T47D (cell line): ENCODE data around the gene ZSCAN20.
A peak's percentile ranks its signal among the peaks of the same experiment; 100 is the strongest.

ENCODE experiments used
- DNase-seq, 2 experiments: peaks; one replicate each; pipeline versions ENCODE4 v3.0.0 to v3.0.0-alpha.2; 2011 to 2012; ENCODE audit warnings: low read depth in 1 of 2, low spot score in 1 of 2
- JUND ChIP-seq: IDR thresholded peaks from 2 replicates; pipeline ENCODE4 v1.6.1; 2012; ENCODE audit warnings: low read depth
- in situ Hi-C: cut with HindIII; loops from 2 replicates; pipeline ENCODE4 v1.10.0; 2016; ENCODE audit warnings: low sequenced_read_pairs, low pct_unique_long_range_greater_than_20kb

Gene ZSCAN20

DNA sequence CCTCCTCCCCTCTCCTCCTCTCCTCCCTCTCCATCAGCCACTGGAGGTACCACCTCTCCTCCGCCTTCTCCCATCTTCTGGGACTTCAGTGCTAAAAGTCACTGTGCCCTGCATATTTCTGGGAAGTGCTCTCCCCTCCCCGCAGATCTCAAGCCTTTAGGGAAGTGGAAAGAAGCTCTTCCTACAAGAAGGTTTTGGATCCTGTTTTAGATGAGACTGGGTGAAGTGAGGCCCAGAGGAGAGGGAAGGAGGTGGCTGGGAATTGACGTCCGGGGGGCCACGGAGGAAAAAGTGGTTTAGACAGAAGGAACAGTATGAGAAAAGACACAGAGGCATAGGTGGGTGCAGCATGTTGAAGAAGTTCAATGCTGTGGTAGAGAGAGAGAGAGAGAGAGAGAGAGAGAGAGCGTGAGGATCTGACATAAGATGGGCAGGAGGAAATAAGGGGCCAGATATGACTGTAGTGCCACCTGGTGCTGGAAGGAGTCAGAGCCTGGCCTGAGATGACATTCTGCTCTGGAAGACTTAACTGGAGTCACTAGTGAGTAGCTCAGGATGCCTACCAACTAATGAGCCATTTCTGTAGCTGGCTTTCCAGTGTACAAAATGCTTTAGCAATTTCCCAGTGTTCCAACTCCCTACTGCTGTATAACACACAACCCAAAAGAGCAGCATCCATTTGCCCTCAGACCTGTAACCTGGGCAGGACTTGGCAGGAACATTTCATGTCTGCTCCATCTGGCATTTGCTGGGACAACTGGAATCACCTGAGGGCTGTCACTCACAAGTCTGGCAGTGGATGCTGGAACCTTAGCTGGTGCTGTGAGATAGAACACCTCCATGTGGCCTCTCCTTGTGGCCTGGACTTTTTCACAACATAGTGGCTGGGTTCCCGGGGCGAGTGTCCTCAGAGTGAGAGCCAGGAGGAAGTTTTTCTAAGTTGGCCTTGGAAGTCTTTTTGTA, 16.6 kb upstream of the ZSCAN20 start:
- in situ Hi-C loops = no loop called here
- TF ChIP-seq JUND = no peak
- DNase-seq = peak; percentile 48 to 75

DNA sequence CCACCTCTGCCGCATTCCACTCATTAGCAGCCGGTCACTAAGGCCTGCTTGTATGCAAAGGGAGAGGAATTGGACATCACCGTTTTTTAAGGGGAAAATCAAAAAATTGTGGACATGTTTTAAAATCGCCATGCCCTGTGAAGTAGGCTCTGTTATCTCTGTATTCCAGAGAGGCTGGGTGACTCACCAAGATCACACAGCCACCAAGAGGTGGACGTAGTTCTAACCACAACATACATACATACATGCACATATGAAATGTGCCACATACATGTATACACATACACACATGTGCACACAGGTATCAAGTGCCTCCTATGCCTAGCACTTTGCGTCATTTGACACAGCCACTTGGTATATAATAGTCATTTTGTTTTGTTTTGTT, 16.0 kb upstream of the ZSCAN20 start:
- no peak for TF ChIP-seq JUND
- no peak for DNase-seq
- in situ Hi-C loops = no loop called here

GRCh38 chr1:33459691-33460090, 12.8 kb upstream of the ZSCAN20 start:
- in situ Hi-C loops = no loop called here
- TF ChIP-seq JUND = no peak

GRCh38 chr1:33460144-33460543, 12.3 kb upstream of the ZSCAN20 start:
- no peak for TF ChIP-seq JUND
- no peak for DNase-seq

More at GRCh38 chr1:33459691-33460090, 12.8 kb upstream of the ZSCAN20 start:
- DNase-seq = no peak

GRCh38 chr1:33460947-33461629, 11.4 kb upstream of the ZSCAN20 start:
- in situ Hi-C loops = no loop called here
- no peak for TF ChIP-seq JUND
- no peak for DNase-seq

More at GRCh38 chr1:33460144-33460543, 12.3 kb upstream of the ZSCAN20 start:
- in situ Hi-C loops = no loop called here

DNA sequence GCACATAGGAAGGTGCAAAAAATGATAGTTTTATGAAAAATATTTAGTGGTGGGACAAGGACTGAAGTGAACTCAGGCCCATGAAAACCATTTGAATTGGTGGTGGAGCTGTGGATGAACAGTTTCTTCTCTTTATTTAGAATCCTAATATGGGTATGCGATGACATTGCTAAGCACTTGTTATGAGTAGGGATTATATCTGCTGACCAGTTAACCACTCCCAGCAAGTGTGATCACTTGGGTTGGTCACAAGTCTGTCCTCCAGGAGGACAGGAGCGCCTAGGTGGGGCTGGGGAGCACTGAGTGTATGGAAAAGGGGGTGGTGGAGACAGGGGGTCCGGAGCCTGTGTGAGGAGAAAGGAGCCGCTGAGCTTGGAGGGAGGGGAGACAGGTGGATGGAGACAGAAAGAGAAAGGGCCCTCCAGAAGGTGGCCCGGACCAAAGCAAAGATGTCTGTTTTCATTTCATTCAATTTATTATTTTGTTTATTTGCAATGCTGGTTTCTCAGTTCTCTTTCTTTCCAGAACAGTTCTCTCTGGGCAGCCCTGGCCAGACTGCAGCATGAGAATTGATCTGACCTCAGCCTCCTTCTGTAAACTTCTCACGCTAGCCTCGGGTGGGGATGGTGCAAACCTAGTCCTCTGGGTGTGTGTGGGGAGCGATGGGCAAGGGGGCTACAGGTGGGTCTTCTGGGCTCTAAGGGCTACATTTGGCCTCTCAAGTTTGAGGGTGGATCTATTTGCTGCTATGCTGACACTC, 9.9 kb upstream of the ZSCAN20 start:
- DNase-seq = no peak
- in situ Hi-C loops = no loop called here
- TF ChIP-seq JUND = no peak

- no peak for TF ChIP-seq JUND
- in situ Hi-C loops = no loop called here
- DNase-seq = no peak
Observed at GRCh38 chr1:33464552-33464951, 7.9 kb upstream of the ZSCAN20 start.

- no peak for DNase-seq
- TF ChIP-seq JUND = no peak
- in situ Hi-C loops = no loop called here
Observed at GRCh38 chr1:33465316-33465715, 7.1 kb upstream of the ZSCAN20 start.

DNA sequence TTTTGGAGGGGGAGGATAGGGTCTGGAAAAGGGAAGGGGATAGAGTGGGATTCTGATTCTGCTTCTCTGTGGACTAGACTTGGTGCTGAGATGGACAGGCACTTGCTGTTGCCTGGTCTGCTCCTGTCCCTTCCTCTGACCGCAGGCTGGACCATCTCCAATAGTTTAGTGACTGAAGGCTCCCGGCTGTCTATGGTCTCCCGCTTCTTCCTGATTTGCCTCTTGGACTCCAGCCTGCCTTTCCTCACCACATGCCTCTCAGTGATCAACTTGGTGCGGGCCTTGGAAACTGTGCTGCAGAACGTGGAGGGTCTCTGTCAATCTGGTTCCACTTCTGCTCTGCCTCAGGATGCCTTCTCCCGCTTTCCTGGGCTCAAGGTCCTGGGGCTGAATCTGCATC, 6.3 kb upstream of the ZSCAN20 start:
- in situ Hi-C loops = no loop called here
- no peak for DNase-seq
- TF ChIP-seq JUND = no peak

DNA sequence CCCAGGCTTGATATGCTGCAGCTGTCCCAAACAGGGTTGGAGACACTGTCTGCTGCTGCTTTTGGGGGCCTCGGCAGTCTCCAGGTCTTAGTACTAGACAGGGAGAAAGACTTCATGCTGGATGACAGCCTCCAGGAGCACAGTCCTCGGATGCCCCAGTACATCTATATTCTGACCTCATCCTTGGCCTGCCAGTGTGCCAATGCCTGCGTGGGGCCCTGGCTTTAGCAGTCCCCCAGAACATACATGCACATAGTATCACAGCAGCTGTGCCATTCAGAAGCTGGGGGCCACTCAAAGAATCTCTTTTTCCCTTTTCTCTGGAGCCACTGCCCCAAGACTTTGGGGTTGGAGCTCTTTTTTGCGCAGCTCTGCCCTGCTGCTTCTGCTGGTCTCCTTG, 4.4 kb upstream of the ZSCAN20 start:
- no peak for TF ChIP-seq JUND
- in situ Hi-C loops = no loop called here
- DNase-seq = no peak

- DNase-seq = no peak
- in situ Hi-C loops = no loop called here
- TF ChIP-seq JUND = no peak
Observed at GRCh38 chr1:33468531-33468930, 3.9 kb upstream of the ZSCAN20 start.

- no peak for TF ChIP-seq JUND
- in situ Hi-C loops = no loop called here
- DNase-seq = no peak
Observed at GRCh38 chr1:33468967-33469366, 3.5 kb upstream of the ZSCAN20 start.
